OCI-LY3 (cell line): ENCODE results near the gene TTC22.

Experiments used
- EZH2phosphoT487 ChIP-seq: fragments of 200-600 bp; shearing (Covaris generic); IDR thresholded peaks from 2 replicates; pipeline ENCODE4 v1.6.1; 2018; ENCODE audit warnings: antibody characterized with exemption, mixed run types, low read depth
- TF ChIP-seq, protein P1 (sequence below): fragments of 200-600, 300-600 bp; sonication (generic); IDR thresholded peaks from 2 replicates; pipeline ENCODE4 v1.5.1; 2014; ENCODE audit warnings: antibody characterized with exemption, low read length, low read depth

DNA sequence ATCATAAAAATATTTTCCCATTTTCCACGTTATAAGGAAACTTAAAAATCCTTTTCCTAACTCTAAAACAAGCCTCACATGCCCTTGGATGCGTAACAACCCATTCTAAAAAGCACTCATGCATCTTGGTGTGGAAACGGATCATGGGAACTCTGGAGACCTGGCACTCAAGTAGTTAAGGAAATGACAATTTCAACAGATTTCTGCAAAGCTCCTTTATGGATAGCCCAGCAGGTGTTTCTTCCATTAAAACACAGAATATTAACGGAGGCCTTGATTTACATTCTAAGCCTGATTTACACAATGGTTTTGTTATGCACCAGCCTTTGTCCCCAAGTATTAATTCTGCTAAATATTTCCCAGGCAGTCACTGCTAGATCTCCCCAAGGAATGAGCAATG lies 49.7 kb downstream of the TTC22 start:
- no peak for TF ChIP-seq EZH2phosphoT487
- TF ChIP-seq, protein P1, sequence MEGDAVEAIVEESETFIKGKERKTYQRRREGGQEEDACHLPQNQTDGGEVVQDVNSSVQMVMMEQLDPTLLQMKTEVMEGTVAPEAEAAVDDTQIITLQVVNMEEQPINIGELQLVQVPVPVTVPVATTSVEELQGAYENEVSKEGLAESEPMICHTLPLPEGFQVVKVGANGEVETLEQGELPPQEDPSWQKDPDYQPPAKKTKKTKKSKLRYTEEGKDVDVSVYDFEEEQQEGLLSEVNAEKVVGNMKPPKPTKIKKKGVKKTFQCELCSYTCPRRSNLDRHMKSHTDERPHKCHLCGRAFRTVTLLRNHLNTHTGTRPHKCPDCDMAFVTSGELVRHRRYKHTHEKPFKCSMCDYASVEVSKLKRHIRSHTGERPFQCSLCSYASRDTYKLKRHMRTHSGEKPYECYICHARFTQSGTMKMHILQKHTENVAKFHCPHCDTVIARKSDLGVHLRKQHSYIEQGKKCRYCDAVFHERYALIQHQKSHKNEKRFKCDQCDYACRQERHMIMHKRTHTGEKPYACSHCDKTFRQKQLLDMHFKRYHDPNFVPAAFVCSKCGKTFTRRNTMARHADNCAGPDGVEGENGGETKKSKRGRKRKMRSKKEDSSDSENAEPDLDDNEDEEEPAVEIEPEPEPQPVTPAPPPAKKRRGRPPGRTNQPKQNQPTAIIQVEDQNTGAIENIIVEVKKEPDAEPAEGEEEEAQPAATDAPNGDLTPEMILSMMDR: no peak
